H9 (cell line): Measurements from ENCODE around the gene PADI4. TPM values are rescaled to one million over a fixed set of nuclear protein-coding genes. Genes with fewer than 3 reads are reported as not detected.
A peak's percentile ranks its signal among the peaks of the same experiment; 100 is the strongest.

Source experiments
- DNase-seq: peaks from one replicate; pipeline ENCODE4 v3.0.0-alpha.2; 2017
- H2AFZ ChIP-seq: one replicate; pipeline ENCODE4 v1.6.1; 2013; ENCODE audit warnings: mild to moderate bottlenecking, low read length, control low read depth, moderate library complexity
- H2AK5ac ChIP-seq: 2 replicates; pipeline ENCODE4 v1.6.1; 2013; ENCODE audit warnings: low read length, control low read depth, mixed read lengths; ENCODE audit not compliant: insufficient read length
- H2BK120ac ChIP-seq: one replicate; pipeline ENCODE4 v1.6.1; 2013; ENCODE audit warnings: low read depth, mild to moderate bottlenecking, low read length, control low read depth, inconsistent platforms; ENCODE audit not compliant: poor library complexity, severe bottlenecking
- H2BK12ac ChIP-seq: 2 replicates; pipeline ENCODE4 v1.6.1; 2013; ENCODE audit warnings: low read length, control low read depth, mixed read lengths, low read depth; ENCODE audit not compliant: insufficient read length
- H2BK15ac ChIP-seq: 2 replicates; pipeline ENCODE4 v1.6.1; 2013; ENCODE audit warnings: low read depth, low read length, control low read depth
- H2BK20ac ChIP-seq: one replicate; pipeline ENCODE4 v1.6.1; 2013; ENCODE audit warnings: low read depth, mild to moderate bottlenecking, low read length, control low read depth, inconsistent platforms; ENCODE audit not compliant: poor library complexity, severe bottlenecking
- H2BK5ac ChIP-seq: 2 replicates; pipeline ENCODE4 v1.6.1; 2013; ENCODE audit warnings: low read length, control low read depth, mixed read lengths; ENCODE audit not compliant: insufficient read length
- H3K14ac ChIP-seq: 2 replicates; pipeline ENCODE4 v1.6.1; 2013; ENCODE audit warnings: low read length, control low read depth; ENCODE audit not compliant: insufficient read depth
- H3K18ac ChIP-seq: 2 replicates; pipeline ENCODE4 v1.6.1; 2013; ENCODE audit warnings: low read depth, mild to moderate bottlenecking, mixed read lengths, low read length, control low read depth; ENCODE audit not compliant: insufficient read length
- H3K23ac ChIP-seq: 2 replicates; pipeline ENCODE4 v1.6.1; 2013; ENCODE audit warnings: low read length, control low read depth, mixed read lengths, low read depth; ENCODE audit not compliant: insufficient read length
- H3K23me2 ChIP-seq: 2 replicates; pipeline ENCODE4 v1.6.1; 2013; ENCODE audit warnings: low read depth, mild to moderate bottlenecking, mixed read lengths, low read length, control low read depth; ENCODE audit not compliant: insufficient read length, poor library complexity, severe bottlenecking
- H3K27ac ChIP-seq: 2 replicates; pipeline ENCODE4 v1.5.1; 2013; ENCODE audit warnings: low read length, control low read depth, mixed read lengths, low read depth; ENCODE audit not compliant: insufficient read length
- H3K27me3 ChIP-seq: 2 replicates; pipeline ENCODE4 v1.6.1; 2013; ENCODE audit warnings: low read length, control low read depth, inconsistent platforms; ENCODE audit not compliant: insufficient read depth
- H3K4ac ChIP-seq: 2 replicates; pipeline ENCODE4 v1.6.1; 2013; ENCODE audit warnings: low read depth, mild to moderate bottlenecking, control low read depth, inconsistent platforms, low read length, moderate library complexity
- H3K4me1 ChIP-seq: 2 replicates; pipeline ENCODE4 v1.6.1; 2013; ENCODE audit warnings: low read length, control low read depth, inconsistent platforms; ENCODE audit not compliant: insufficient read depth
- H3K4me2 ChIP-seq: 2 replicates; pipeline ENCODE4 v1.6.1; 2013; ENCODE audit warnings: low read length, control low read depth, mixed read lengths; ENCODE audit not compliant: insufficient read length, insufficient read depth
- H3K56ac ChIP-seq: 2 replicates; pipeline ENCODE4 v1.6.1; 2013; ENCODE audit warnings: low read depth, mild to moderate bottlenecking, mixed read lengths, low read length, control low read depth; ENCODE audit not compliant: insufficient read length
- H3K79me1 ChIP-seq: 2 replicates; pipeline ENCODE4 v1.6.1; 2013; ENCODE audit warnings: low read depth, mild to moderate bottlenecking, moderate library complexity, low read length, control low read depth, inconsistent platforms; ENCODE audit not compliant: insufficient read depth, poor library complexity, severe bottlenecking
- H3K79me2 ChIP-seq: 2 replicates; pipeline ENCODE4 v1.6.1; 2013; ENCODE audit warnings: low read length, control low read depth, inconsistent platforms; ENCODE audit not compliant: insufficient read depth
- H3K9ac ChIP-seq: 2 replicates; pipeline ENCODE4 v1.6.1; 2013; ENCODE audit warnings: low read length, control low read depth, mixed read lengths; ENCODE audit not compliant: insufficient read length; ENCODE audit errors: extremely low read depth
- H3K9me3 ChIP-seq: one replicate; pipeline ENCODE4 v1.6.1; 2013; ENCODE audit warnings: low read depth, low read length, inconsistent platforms; ENCODE audit not compliant: control insufficient read depth
- H3T11ph ChIP-seq: one replicate; pipeline ENCODE4 v1.6.1; 2013; ENCODE audit warnings: mild to moderate bottlenecking, low read length, control low read depth, inconsistent platforms
- H4K20me1 ChIP-seq: one replicate; pipeline ENCODE4 v1.6.1; 2013; ENCODE audit not compliant: control insufficient read depth, insufficient read length, insufficient read depth
- H4K5ac ChIP-seq: 2 replicates; pipeline ENCODE4 v1.6.1; 2013; ENCODE audit warnings: low read depth, mild to moderate bottlenecking, mixed read lengths, low read length, control low read depth; ENCODE audit not compliant: insufficient read length
- H4K8ac ChIP-seq: replicated peaks from 2 replicates; pipeline ENCODE4 v1.6.1; 2013; ENCODE audit warnings: low read length, control low read depth, mixed read lengths, low read depth; ENCODE audit not compliant: insufficient read length
- H4K91ac ChIP-seq: 2 replicates; pipeline ENCODE4 v1.6.1; 2013; ENCODE audit warnings: low read depth, mild to moderate bottlenecking, moderate library complexity, mixed read lengths, low read length, control low read depth; ENCODE audit not compliant: insufficient read length
- H3K27ac Mint-ChIP-seq, 3 experiments: 2 replicates in 2 of 3; 3 replicates in 1 of 3; pipeline ENCODE4 v1.8.0; 2020 to 2021; ENCODE audit warnings: mixed read lengths in 3 of 3, mild to moderate bottlenecking in 1 of 3, moderate library complexity in 1 of 3
- H3K27me3 Mint-ChIP-seq: 2 replicates; pipeline ENCODE4 v1.8.0; 2021; ENCODE audit warnings: low read depth, mild to moderate bottlenecking, moderate library complexity, mixed read lengths
- H3K36me3 Mint-ChIP-seq, 3 experiments: 2 replicates in 2 of 3; 3 replicates in 1 of 3; pipeline ENCODE4 v1.8.0; 2020 to 2021; ENCODE audit warnings: low read depth in 3 of 3, mixed read lengths in 3 of 3; ENCODE audit not compliant: insufficient read depth in 1 of 3
- H3K4me1 Mint-ChIP-seq, 2 experiments: 2 replicates each; pipeline ENCODE4 v1.8.0; 2020; ENCODE audit warnings: mixed read lengths in 2 of 2
- H3K4me3 Mint-ChIP-seq, 2 experiments: 2 replicates in 1 of 2; 3 replicates in 1 of 2; pipeline ENCODE4 v1.8.0; 2020 to 2021; ENCODE audit warnings: mild to moderate bottlenecking in 2 of 2, mixed read lengths in 2 of 2, moderate library complexity in 1 of 2
- H3K9me3 Mint-ChIP-seq, 2 experiments: 2 replicates in 1 of 2; 3 replicates in 1 of 2; pipeline ENCODE4 v1.8.0; 2020; ENCODE audit warnings: mild to moderate bottlenecking in 2 of 2, mixed read lengths in 2 of 2, moderate library complexity in 1 of 2
- CTCF ChIP-seq: fragments of 200-600 bp; sonication (generic); conservative IDR thresholded peaks from 3 replicates; pipeline ENCODE4 v1.8.0; 2021; ENCODE audit warnings: antibody characterized with exemption, mild to moderate bottlenecking
- WGBS: extraction: QIAGEN DNeasy Blood & Tissue Kit; methylation state at CpG from one replicate; pipeline ENCODE4 v1.1.7; 2013; ENCODE audit warnings: missing lambda C conversion rate, low lambda C conversion rate, mixed read lengths; ENCODE audit not compliant: insufficient read length; ENCODE audit errors: extremely low coverage; 5-methylcytosine and 5-hydroxymethylcytosine counted together
- total RNA-seq: library from RNA; stranded (reverse); gene quantifications from 2 replicates; pipeline ENCODE4 v1.2.1, GENCODE V29; 2021

PADI4 gene
- total RNA-seq, 1 experiment from 2014 or later: 0.13 TPM

- Mint-ChIP-seq H3K9me3 (no peaks in the 10 kb centered on the region; a peak in 1 of 5 replicates), H3K36me3 (no peaks in the 10 kb centered on the region), H3K27ac (peak overlapping the region in 2 of 3 experiments; percentile 27 to 57; a peak in 3 of 7 replicates), H3K4me1 (peaks cover 8 to 15% of the 10 kb centered on the region in 2 experiments), H3K4me3 (no peak overlapping the region), H3K27me3 (peaks cover 13% of the 10 kb centered on the region)
- no peak overlapping the region for H2AFZ ChIP-seq
- DNase-seq: peak; percentile 29
- TF ChIP-seq CTCF: no peak
- no peak overlapping the region for H3K56ac ChIP-seq
- H4K91ac ChIP-seq: no peak overlapping the region
- H3K9me3 ChIP-seq: no peaks in the 10 kb centered on the region
- H3K27ac ChIP-seq: no peak overlapping the region
- no peak overlapping the region for H2BK5ac ChIP-seq
- no peak overlapping the region for H4K8ac ChIP-seq
- H3K79me2 ChIP-seq: no peaks in the 10 kb centered on the region
- H2AK5ac ChIP-seq: no peak overlapping the region
- no peak overlapping the region for H4K5ac ChIP-seq
- H3K14ac ChIP-seq: no peak overlapping the region; the same call in 1 of the 2 replicates
- H3K4me1 ChIP-seq: no peaks in the 10 kb centered on the region
- no CpG with 5 or more reads among the region's 12 CpGs for WGBS
- no peak overlapping the region for H2BK20ac ChIP-seq
- H3K23ac ChIP-seq: no peak overlapping the region
- no peak overlapping the region for H2BK120ac ChIP-seq
- no peak overlapping the region for H3K4ac ChIP-seq
- no peaks in the 10 kb centered on the region for H3K79me1 ChIP-seq
- no peak overlapping the region for H2BK15ac ChIP-seq
- no peaks in the 10 kb centered on the region for H4K20me1 ChIP-seq
- no peak overlapping the region for H3K9ac ChIP-seq
- no peaks in the 10 kb centered on the region for H3K27me3 ChIP-seq
- H3T11ph ChIP-seq: no peak overlapping the region
- H3K18ac ChIP-seq: peak overlapping the region; percentile 5
- H2BK12ac ChIP-seq: no peak overlapping the region
- H3K23me2 ChIP-seq: no peaks in the 10 kb centered on the region
- H3K4me2 ChIP-seq: no peak overlapping the region
These were observed 48.5 kb downstream of the PADI4 start for GRCh38 chr1:17356387-17357026.
